Endothelial cell of umbilical vein (primary cell): ENCODE data around the gene FGF12. TPM values are rescaled to one million over a fixed set of nuclear protein-coding genes. Genes with fewer than 3 reads are reported as not detected.

Source experiments
- BruUV-seq: library from RNA; stranded (reverse); fragments of 400-500 nt; replicated peaks from 2 replicates; lab custom pipeline; 2021; lab: Mats Ljungman, UMichigan
- CTCF ChIA-PET: fragments of 300-600, 350-600 bp; sonication (Branson Sonifier 250); formaldehyde crosslinking; loops from one replicate; lab custom pipeline; 2021; ENCODE audit warnings: antibody characterized with exemption, inconsistent platforms; lab: Charles Lee
- POLR2A ChIA-PET: fragments of 300-600, 350-600 bp; sonication (Branson Sonifier 250); formaldehyde crosslinking; loops from one replicate; lab custom pipeline; 2021; ENCODE audit warnings: antibody characterized with exemption, inconsistent platforms; lab: Charles Lee
- DNase-seq: peaks from one replicate; pipeline ENCODE4 v3.0.0-alpha.2; 2011; ENCODE audit warnings: low read depth, low spot score
- FAIRE-seq: peaks from 2 replicates; lab custom pipeline; 2011; peaks lifted over from hg19 to GRCh38; lab: Jason Lieb, UNC
- H2AFZ ChIP-seq: 2 replicates; pipeline ENCODE4 v1.6.0; 2012; ENCODE audit warnings: low read depth, low read length, control low read depth, inconsistent platforms
- H3K27ac ChIP-seq: 2 replicates; pipeline ENCODE4 v1.5.1; 2011; ENCODE audit warnings: low read depth, mild to moderate bottlenecking, control low read depth, low read length, moderate library complexity; ENCODE audit not compliant: insufficient read depth
- H3K27me3 ChIP-seq, 2 experiments: 2 replicates each; pipeline versions ENCODE4 v1.6.0 to v1.6.1; 2011; ENCODE audit warnings: low read length in 2 of 2, mixed read lengths in 1 of 2; ENCODE audit not compliant: control insufficient read depth in 2 of 2, insufficient read depth in 2 of 2
- H3K36me3 ChIP-seq, 2 experiments: 2 replicates in 1 of 2; 3 replicates in 1 of 2; pipeline ENCODE4 v1.5.1; 2011; ENCODE audit warnings: low read length in 2 of 2, mild to moderate bottlenecking in 1 of 2, moderate library complexity in 1 of 2; ENCODE audit not compliant: control insufficient read depth in 2 of 2, insufficient read depth in 2 of 2; ENCODE audit errors: extremely low read depth in 1 of 2
- H3K4me1 ChIP-seq: 3 replicates; pipeline ENCODE4 v1.5.1; 2011; ENCODE audit warnings: mild to moderate bottlenecking, low read length; ENCODE audit not compliant: control insufficient read depth, insufficient read depth; ENCODE audit errors: extremely low read depth
- H3K4me2 ChIP-seq: 2 replicates; pipeline ENCODE4 v1.6.1; 2011; ENCODE audit warnings: low read length, control low read depth, mixed read lengths; ENCODE audit not compliant: insufficient read depth
- H3K4me3 ChIP-seq, 3 experiments: fragments of 200-600 bp in 1 of 3; sonication (generic), shearing (Covaris generic) in 1 of 3; replicated peaks in 1 of 3; 2 replicates each; pipeline ENCODE4 v1.5.1; 2011 to 2016; ENCODE audit warnings: control low read depth in 3 of 3, low read length in 3 of 3, mild to moderate bottlenecking in 2 of 3, inconsistent platforms in 1 of 3, low read depth in 1 of 3, moderate library complexity in 1 of 3; ENCODE audit not compliant: insufficient read depth in 1 of 3
- H3K79me2 ChIP-seq: 2 replicates; pipeline ENCODE4 v1.6.0; 2012; ENCODE audit warnings: low read length, inconsistent platforms; ENCODE audit not compliant: control insufficient read depth, insufficient read depth
- H3K9ac ChIP-seq: replicated peaks from 2 replicates; pipeline ENCODE3; 2011; ENCODE audit warnings: low read length, control low read depth; ENCODE audit not compliant: insufficient read depth; ENCODE audit errors: extremely low read depth
- H3K9me1 ChIP-seq: replicated peaks from 3 replicates; pipeline ENCODE4 v1.6.0; 2011; ENCODE audit warnings: mild to moderate bottlenecking, low read length; ENCODE audit not compliant: control insufficient read depth, insufficient read depth; ENCODE audit errors: extremely low read depth
- H3K9me3 ChIP-seq: replicated peaks from 2 replicates; pipeline ENCODE4 v1.5.1; 2012; ENCODE audit warnings: low read length, inconsistent platforms; ENCODE audit not compliant: control insufficient read depth, insufficient read depth
- H4K20me1 ChIP-seq: replicated peaks from 2 replicates; pipeline ENCODE3; 2011; ENCODE audit warnings: mild to moderate bottlenecking, low read length; ENCODE audit not compliant: control insufficient read depth, insufficient read depth; ENCODE audit errors: extremely low read depth
- EZH2 ChIP-seq: IDR thresholded peaks from 2 replicates; pipeline ENCODE4 v1.6.1; 2012; ENCODE audit warnings: borderline replicate concordance, low read depth, mild to moderate bottlenecking, moderate library complexity, low read length, inconsistent platforms; ENCODE audit not compliant: severe bottlenecking
- FOS ChIP-seq: IDR thresholded peaks from 2 replicates; pipeline ENCODE4 v1.6.1; 2011; ENCODE audit warnings: mild to moderate bottlenecking, low read length, moderate library complexity, borderline replicate concordance; ENCODE audit not compliant: insufficient read depth
- GATA2 ChIP-seq: IDR thresholded peaks from 2 replicates; pipeline ENCODE4 v1.7.0; 2011; ENCODE audit warnings: low read depth, mild to moderate bottlenecking, moderate library complexity, mixed read lengths, low read length; ENCODE audit not compliant: insufficient read length, insufficient read depth
- JUN ChIP-seq: IDR thresholded peaks from 2 replicates; pipeline ENCODE4 v1.6.1; 2011; ENCODE audit warnings: borderline replicate concordance, low read depth; ENCODE audit not compliant: insufficient read length, insufficient read depth
- MYC ChIP-seq: IDR thresholded peaks from one replicate; pipeline ENCODE4 v1.6.1; 2011; ENCODE audit warnings: mild to moderate bottlenecking, low read depth, low read length
- POLR2A ChIP-seq: IDR thresholded peaks from 2 replicates; pipeline ENCODE4 v1.6.1; 2012; ENCODE audit warnings: low read depth, mild to moderate bottlenecking, control low read depth, low read length
- POLR2AphosphoS5 ChIP-seq: IDR thresholded peaks from 2 replicates; pipeline ENCODE4 v1.6.1; 2012; ENCODE audit warnings: low read depth, mild to moderate bottlenecking, control low read depth, low read length, moderate library complexity; ENCODE audit not compliant: insufficient read depth
- dilution Hi-C: fragments of 300-500 bp; cut with MboI; formaldehyde crosslinking; loops from one replicate; pipeline ENCODE4 v1.15.0; 2019; ENCODE audit warnings: low sequenced_read_pairs; ENCODE audit not compliant: extremely low pct_ligation_motif_present
- intact Hi-C: fragments of 100-400 bp; cut with micrococcal nuclease; formaldehyde crosslinking; loops from one replicate; pipeline ENCODE4 v1.10.0; 2022
- polyA plus RNA-seq, 4 experiments: library from polyadenylated mRNA; depleted of rRNA in 3 of 4; stranded (reverse) in 3 of 4; unstranded in 1 of 4; fragments of >200 nt; gene quantifications; 2 replicates each; pipeline versions ENCODE4 v1.2.1 to v1.2.3, GENCODE V29; 2011 to 2012; ENCODE audit warnings: missing spikeins in 1 of 4
- total RNA-seq: library from RNA; stranded (reverse); gene quantifications from 2 replicates; pipeline ENCODE4 v1.2.3, GENCODE V29; 2021
- TF ChIP-seq, protein P1 (sequence below): IDR thresholded peaks from 2 replicates; pipeline ENCODE4 v1.6.1; 2011; ENCODE audit not compliant: insufficient read depth, insufficient read length
- TF ChIP-seq, protein P2 (sequence below), 2 donors: IDR thresholded peaks; 1 replicate in 1 of 2; 2 replicates in 1 of 2; pipeline ENCODE4 v1.5.1; 2011; ENCODE audit warnings: low read length in 2 of 2, mild to moderate bottlenecking in 2 of 2, moderate library complexity in 2 of 2, control low read depth in 1 of 2, inconsistent platforms in 1 of 2, low read depth in 1 of 2; ENCODE audit not compliant: insufficient read depth in 1 of 2; ENCODE audit errors: extremely low read depth in 1 of 2

FGF12 gene
- total and polyA plus RNA-seq, 2 donors (not counting 3 experiments of a cell fraction or from before 2014, with no cell fraction given), result 0.72 to 2.5 TPM

GRCh38 chr3:192608726-192609600 is 118.4 kb downstream of the FGF12 start:
- POLR2A ChIA-PET, result no interaction called here
- dilution Hi-C loops, result no loop called here

More at GRCh38 chr3:192608726-192609600, 118.4 kb downstream of the FGF12 start:
- no peak overlapping the region for H3K4me3 ChIP-seq
- no peaks in the 10 kb centered on the region for H3K36me3 ChIP-seq
- no peaks in the 10 kb centered on the region for H4K20me1 ChIP-seq
- intact Hi-C loops, result no loop called here
- H2AFZ ChIP-seq, result no peak overlapping the region
- no peaks in the 10 kb centered on the region for H3K79me2 ChIP-seq
- H3K27ac ChIP-seq, result no peak overlapping the region
- H3K9ac ChIP-seq, result no peak overlapping the region
- CTCF ChIA-PET, result no interaction called here
- TF ChIP-seq FOS (no peak), MYC (no peak), GATA2 (no peak), EZH2 (no peak), POLR2A (no peak), POLR2AphosphoS5 (no peak), JUN (no peak)
- TF ChIP-seq, protein P1, sequence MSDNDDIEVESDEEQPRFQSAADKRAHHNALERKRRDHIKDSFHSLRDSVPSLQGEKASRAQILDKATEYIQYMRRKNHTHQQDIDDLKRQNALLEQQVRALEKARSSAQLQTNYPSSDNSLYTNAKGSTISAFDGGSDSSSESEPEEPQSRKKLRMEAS, result no peak
- TF ChIP-seq, protein P2, sequence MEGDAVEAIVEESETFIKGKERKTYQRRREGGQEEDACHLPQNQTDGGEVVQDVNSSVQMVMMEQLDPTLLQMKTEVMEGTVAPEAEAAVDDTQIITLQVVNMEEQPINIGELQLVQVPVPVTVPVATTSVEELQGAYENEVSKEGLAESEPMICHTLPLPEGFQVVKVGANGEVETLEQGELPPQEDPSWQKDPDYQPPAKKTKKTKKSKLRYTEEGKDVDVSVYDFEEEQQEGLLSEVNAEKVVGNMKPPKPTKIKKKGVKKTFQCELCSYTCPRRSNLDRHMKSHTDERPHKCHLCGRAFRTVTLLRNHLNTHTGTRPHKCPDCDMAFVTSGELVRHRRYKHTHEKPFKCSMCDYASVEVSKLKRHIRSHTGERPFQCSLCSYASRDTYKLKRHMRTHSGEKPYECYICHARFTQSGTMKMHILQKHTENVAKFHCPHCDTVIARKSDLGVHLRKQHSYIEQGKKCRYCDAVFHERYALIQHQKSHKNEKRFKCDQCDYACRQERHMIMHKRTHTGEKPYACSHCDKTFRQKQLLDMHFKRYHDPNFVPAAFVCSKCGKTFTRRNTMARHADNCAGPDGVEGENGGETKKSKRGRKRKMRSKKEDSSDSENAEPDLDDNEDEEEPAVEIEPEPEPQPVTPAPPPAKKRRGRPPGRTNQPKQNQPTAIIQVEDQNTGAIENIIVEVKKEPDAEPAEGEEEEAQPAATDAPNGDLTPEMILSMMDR (IDR thresholded peaks at IDR 0.05; ENCODE audit: extremely low read depth in 1 of 2, insufficient read depth in 1 of 2, low read depth in 1 of 2, low read length in 2 of 2), result no peak
- H3K4me2 ChIP-seq, result no peak overlapping the region
- FAIRE-seq, result no peak
- no peaks in the 10 kb centered on the region for H3K9me3 ChIP-seq
- BruUV-seq, result no TSS peak
- no peaks in the 10 kb centered on the region for H3K9me1 ChIP-seq
- no peaks in the 10 kb centered on the region for H3K27me3 ChIP-seq
- no peak for DNase-seq
- no peaks in the 10 kb centered on the region for H3K4me1 ChIP-seq
